SK-N-MC (cell line): ENCODE results near the gene GJD3.

Experiments used
- EZH2 ChIP-seq: fragments of 200-600 bp; sonication (generic); IDR thresholded peaks from one replicate; pipeline ENCODE4 v1.6.1; 2017; ENCODE audit warnings: antibody characterized with exemption
- POLR2AphosphoS5 ChIP-seq: IDR thresholded peaks from 2 replicates; pipeline ENCODE4 v1.6.1; 2012; ENCODE audit warnings: mild to moderate bottlenecking, low read depth, low read length, borderline replicate concordance

DNA sequence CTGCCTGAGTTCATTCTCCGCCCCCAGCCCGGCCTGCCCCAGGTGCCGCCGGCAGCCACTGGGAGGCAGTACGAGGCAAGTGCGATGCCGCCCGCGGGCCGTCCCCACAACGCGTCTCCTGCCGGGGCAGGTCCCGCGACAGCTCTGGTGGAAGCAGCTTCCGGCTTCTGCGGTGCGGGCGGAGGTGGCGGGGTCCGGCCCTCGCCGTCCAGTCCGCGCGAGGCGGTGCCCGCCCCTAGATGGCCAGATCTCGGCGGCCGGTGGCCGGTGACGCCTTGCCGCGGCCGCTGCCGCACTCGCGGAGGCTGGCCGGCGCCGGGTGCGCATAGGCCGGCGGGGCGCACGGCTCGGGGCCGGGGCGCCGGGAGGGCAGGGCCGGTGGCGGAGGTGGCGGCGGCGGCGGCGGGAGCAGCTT, 1.8 kb downstream of the GJD3 start:
- TF ChIP-seq EZH2 (no peak), POLR2AphosphoS5 (no peak)
